Activated T-helper 1 cell treated with Interleukin-2 at 50 U/mL for 16 hours (primary cell): ENCODE measurements around the gene IGHMBP2.

Source experiments
- DNase-seq: peaks from one replicate; pipeline ENCODE4 v3.0.0-alpha.2; 2020; ENCODE audit warnings: low read depth

The IGHMBP2 gene

DNA sequence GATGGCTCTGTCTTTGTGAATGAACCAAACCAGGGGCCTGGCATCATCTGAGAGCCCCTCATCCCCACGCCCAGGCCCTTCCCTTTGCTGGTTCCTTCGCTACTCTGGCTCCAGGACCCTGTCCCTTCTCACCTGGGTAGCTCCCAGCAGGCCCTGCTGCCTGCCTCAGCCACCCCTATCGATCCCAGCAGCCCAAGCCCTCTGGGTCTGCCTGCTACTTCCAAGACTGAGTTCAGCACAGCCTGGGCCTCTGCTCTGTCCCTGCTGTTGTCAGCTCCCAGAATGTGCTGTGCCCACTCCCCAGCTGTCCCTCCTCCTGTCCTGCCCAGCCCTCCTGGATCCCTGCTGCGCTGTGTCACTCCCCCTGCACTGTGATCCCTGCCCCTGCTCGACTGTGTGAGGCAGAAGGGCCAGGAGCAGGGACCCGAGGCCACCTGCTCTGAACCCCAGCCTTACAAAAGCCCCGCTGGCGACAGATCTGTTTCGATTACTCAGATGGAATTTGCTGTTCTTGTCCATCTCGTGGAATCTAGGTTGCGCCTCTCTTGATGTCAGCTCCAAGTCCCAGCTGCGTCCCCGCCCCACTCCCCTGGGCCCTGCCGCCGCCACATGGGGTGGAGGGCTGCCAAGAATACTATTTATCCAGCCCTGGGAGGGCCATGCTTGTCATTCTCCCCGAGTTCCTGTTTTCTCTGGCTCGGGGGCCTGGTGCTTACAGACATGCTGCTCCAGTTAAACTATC, 13.0 kb upstream of the IGHMBP2 start:
- DNase-seq = no peak

- no peak for DNase-seq
Measured at GRCh38 chr11:68891351-68891948, 12.2 kb upstream of the IGHMBP2 start.

DNA sequence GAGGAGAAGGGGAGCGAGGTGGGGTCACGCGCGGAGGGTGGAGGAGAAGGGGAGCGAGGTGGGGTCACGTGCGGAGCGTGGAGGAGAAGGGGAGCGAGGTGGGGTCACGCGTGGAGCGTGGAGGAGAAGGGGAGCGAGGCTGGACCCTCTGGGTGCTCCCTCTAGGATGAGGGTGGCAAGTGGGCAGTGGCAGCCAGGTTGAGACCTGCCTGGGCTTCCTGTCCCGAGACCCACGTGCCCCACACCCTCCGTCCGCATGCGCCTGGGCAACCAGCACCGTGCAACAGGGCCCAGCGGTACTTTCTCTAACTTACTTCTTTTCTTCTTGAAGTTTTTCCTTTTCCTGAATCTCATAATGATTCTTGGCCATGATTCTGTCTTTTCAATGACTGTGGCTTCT, 11.1 kb upstream of the IGHMBP2 start:
- no peak for DNase-seq

DNA sequence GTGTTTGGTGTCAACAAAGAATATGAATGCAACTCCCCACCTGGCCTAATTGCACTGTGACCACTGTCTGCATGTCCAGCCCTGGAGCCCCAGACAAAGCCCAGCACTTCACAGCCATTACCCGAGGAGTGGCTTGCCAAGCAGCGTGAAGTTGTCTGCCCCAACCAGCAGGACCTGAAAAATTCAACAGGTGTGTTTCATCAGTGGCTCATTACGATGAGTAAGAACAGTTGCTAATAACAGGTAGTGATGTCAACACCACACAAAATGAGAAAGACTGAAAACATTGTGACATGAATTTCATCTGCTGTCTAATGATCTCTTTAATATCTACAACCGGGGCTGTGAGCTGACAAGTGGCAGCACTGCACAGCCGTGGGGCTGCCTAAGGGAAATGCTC, 10.4 kb upstream of the IGHMBP2 start:
- DNase-seq = no peak

- DNase-seq = no peak
Measured at GRCh38 chr11:68896171-68896959, 7.3 kb upstream of the IGHMBP2 start.

- DNase-seq = no peak
Measured at GRCh38 chr11:68897441-68897840, 6.2 kb upstream of the IGHMBP2 start.

GRCh38 chr11:68900835-68901381, 2.8 kb upstream of the IGHMBP2 start:
- DNase-seq = no peak

GRCh38 chr11:68904248-68904847, 657 bp downstream of the IGHMBP2 start:
- no peak for DNase-seq

GRCh38 chr11:68905421-68906360, 2.0 kb downstream of the IGHMBP2 start:
- no peak for DNase-seq

- no peak for DNase-seq
Measured at GRCh38 chr11:68908273-68908672, 4.6 kb downstream of the IGHMBP2 start.

DNA sequence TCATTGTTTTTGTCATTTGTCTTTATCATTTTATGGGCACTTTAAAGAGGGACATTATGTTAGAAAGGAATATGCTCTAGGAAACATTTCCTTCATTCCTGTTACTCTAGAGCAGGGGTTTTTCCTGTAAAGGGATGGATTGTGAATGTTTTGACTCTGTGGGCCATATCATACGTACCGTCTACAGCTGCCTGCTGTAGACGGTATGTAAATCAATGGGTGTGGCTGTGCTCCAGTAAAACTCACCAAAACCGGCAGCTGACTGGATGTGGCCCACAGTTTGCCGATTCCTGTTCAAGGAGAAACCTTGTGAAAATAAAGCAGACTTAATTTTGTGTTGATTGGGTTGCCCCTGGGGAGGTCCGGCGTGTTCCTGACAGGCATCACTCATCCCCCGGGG, 7.3 kb downstream of the IGHMBP2 start:
- DNase-seq = no peak

DNA sequence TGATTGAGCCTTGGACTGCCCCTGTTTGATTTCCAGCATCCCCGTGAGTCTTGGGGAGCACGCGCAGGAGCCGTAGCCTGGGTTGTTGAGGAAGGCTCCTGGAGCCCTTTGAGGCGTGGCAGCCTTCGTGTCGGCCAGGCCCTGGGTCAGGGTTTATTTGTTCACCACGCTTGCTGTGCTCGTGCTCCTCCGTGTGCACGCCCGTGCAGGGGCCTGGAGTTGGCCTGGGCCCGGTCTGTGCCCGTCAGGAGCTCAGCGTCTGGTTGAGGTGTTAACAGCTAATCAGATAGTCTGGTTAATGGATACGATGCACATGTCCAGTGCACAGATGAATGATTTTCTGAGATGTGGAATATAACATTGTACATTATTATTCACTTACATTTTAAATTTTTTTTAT, 8.0 kb downstream of the IGHMBP2 start:
- no peak for DNase-seq

DNA sequence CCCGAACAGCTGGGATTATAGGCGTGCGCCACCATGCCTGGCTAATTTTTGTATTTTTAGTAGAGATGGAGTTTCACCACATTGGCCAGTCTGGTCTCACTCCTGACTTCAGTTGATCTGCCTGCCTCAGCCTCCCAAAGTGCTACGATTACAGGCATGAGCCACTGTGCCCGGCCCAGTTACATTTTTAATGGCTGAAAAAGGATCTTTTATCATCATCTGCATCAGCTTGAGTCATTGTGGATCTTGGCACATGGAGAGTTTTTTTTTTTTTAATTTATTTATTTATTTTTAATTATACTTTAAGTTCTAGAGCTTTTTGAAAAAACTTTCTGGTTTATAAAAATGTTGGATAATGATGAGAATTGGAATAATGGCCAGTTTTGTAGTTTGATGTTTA, 8.6 kb downstream of the IGHMBP2 start:
- DNase-seq = no peak

DNA sequence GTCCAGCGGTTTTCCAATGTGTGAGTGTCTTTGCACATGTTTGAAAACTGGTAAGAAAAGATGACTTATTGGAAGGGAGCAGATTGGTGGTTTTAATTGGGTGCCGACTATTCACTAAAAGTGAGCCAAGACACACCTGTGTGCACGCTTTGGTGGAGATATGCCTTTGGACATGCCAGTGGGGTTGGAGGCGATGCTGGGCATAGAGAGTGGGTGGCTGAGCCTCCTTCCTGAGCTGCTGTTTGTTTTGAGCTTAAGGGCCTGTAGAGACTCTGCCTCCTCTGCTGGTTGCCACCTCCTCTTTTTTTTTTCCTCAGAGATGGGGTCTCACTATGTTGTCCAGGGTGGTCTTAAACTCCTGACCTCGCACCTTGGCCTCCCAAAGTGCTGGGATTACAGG, 9.5 kb downstream of the IGHMBP2 start:
- no peak for DNase-seq

DNA sequence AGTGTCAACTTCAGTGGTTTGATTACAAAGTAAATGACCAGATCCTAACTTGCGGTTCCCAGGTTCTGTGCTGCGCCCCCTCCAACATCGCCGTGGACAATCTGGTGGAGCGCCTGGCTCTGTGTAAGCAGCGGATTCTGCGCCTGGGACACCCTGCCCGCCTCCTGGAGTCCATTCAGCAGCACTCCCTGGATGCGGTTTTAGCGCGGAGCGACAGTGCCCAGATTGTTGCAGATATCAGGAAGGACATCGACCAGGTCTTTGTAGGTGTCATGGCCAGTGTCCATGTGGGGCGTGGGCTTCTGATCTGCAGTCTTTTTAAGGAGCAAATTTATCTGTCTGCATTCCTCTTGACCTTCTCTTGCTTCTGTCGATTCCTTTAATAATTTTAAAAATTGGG, 11.1 kb downstream of the IGHMBP2 start:
- DNase-seq = no peak

- DNase-seq = no peak
Measured at GRCh38 chr11:68916439-68916838, 12.7 kb downstream of the IGHMBP2 start.

DNA sequence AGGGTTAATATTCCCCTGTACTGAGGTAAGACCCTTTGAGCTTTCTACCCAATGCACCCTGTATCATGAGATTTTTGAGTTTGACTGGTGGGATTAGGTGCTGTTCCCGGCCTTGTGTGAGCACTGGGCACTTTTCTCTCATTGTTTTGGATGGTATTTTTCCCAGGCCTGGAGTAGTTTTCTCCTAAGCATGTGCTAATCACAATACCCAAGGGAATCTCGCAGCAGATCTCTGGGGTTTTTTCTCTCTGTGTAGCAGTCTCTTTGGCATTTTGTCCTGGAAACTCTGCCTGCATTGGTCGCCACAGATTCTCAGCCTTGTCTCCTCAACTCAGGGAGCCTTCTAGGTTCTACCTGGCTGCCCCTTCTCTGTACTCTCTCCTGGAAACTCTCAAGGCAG, 19.9 kb downstream of the IGHMBP2 start:
- no peak for DNase-seq

- no peak for DNase-seq
Measured at GRCh38 chr11:68924073-68924925, 20.6 kb downstream of the IGHMBP2 start.

DNA sequence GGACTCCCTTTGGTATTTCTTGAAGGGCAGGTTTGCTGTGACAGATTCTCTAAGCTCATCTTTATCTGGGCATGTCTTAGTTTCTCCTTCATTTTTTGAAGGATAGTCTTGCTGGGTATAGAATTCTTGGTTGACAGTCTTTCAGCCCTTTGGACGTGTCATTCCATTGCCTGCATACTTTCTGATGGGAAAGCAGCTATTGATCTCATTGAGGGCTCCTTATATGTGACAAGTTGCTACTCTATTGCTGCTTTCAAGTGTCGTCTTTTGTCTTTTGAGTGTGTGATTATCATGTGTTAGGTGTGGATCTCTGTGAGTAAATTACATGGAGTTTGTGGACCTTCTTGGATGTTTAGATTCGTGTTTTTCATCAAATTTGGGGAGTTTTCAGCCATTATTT, 21.9 kb downstream of the IGHMBP2 start:
- no peak for DNase-seq
